ENCODE data around the gene MUSK. TPM values are rescaled to one million over a fixed set of nuclear protein-coding genes. Genes with fewer than 3 reads are reported as not detected.

Gene MUSK
- total RNA-seq, result not detected

DNA sequence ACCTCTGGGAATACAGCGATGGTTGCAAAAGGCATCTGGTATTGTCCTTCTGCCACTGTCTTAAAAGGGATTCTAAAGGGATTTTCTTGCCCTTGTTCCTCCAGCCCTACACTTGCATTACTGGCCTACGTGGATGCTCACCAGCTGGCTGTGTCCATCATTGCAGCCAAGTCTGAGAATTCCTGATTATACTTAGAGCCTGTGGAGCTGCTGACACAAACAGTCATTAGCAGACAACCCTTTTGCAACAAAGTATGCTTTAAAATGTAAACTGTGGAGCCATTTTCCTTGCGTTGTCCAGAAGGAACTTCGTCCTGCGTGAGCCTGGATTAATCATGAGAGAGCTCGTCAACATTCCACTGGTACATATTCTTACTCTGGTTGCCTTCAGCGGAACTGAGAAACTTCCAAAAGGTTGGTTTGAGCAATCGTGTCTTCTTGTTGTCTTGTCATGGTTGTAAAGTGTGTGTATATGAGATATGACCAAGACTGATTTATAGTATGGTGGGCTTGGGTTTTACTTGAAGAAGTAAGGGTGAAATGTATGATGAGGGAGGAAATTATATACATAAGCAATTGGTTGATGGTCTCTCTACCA, at the start of gene MUSK:
MUSK (plus strand) TSS at position 222 of the 598 bp plus-strand sequence; CDS start at position 336, 114 bp downstream.
- Mint-ChIP-seq H3K4me1 (ENCODE audit: low read depth) (no peaks in the 10 kb centered on the region), H3K27ac (no peak within 1 kb of the TSS), H3K4me3 (no peak within 1 kb of the TSS), H3K9me3 (ENCODE audit: insufficient read depth) (no peaks in the 10 kb centered on the region), H3K27me3 (ENCODE audit: low read depth) (no peaks in the 10 kb centered on the region), H3K36me3 (ENCODE audit: low read depth) (no peaks in the 10 kb centered on the region)
- CTCF ChIA-PET, result no interaction called here
- ATAC-seq (no peak), DNase-seq (no peak)
- POLR2A ChIA-PET, result no interaction called here

DNA sequence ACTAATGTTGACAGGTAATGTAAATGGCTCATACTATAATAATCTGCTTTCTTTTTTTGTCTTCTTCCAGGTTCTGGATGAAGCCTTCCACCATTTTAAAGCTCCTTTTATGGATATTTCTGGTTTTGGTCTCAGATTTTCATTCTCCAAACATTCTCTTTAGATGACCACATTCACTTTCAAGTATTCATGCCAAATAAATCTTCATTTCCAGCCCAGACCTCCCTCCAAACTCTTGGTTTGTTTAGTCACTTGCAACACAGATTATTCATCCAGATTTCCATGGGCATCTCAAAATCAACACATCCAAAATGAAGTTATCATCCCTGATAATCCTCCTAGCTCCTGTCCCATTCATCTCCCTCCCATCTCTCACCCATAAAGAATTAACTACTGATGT, 48.8 kb upstream of the MUSK start:
- Mint-ChIP-seq H3K36me3 (ENCODE audit: low read depth) (no peaks in the 10 kb centered on the region), H3K4me1 (ENCODE audit: low read depth) (no peaks in the 10 kb centered on the region), H3K9me3 (ENCODE audit: insufficient read depth) (no peaks in the 10 kb centered on the region), H3K27ac (no peak overlapping the region), H3K4me3 (no peak overlapping the region), H3K27me3 (ENCODE audit: low read depth) (no peaks in the 10 kb centered on the region)
- POLR2A ChIA-PET, result no interaction called here
- DNase-seq (no peak), ATAC-seq (no peak)
- CTCF ChIA-PET, result interaction anchor here (2.2 kb wide), 1 partner anchor 436 kb away, joined by 7 read pairs; no protein-coding TSS in a partner anchor

- H3K27ac Mint-ChIP-seq, result no peak overlapping the region
- DNase-seq, result no peak
- H3K27me3 Mint-ChIP-seq (ENCODE audit: low read depth), result no peaks in the 10 kb centered on the region
- no peaks in the 10 kb centered on the region for H3K4me1 Mint-ChIP-seq (ENCODE audit: low read depth)
- ChIA-PET POLR2A (no interaction called here), CTCF (interaction anchor here (0.8 kb wide), 1 partner anchor 437 kb away, joined by 3 read pairs; no protein-coding TSS in a partner anchor)
- no peaks in the 10 kb centered on the region for H3K36me3 Mint-ChIP-seq (ENCODE audit: low read depth)
- ATAC-seq, result no peak
- no peak overlapping the region for H3K4me3 Mint-ChIP-seq
- no peaks in the 10 kb centered on the region for H3K9me3 Mint-ChIP-seq (ENCODE audit: insufficient read depth)
These were observed 47.9 kb upstream of the MUSK start for GRCh38 chr9:110620726-110621125.

GRCh38 chr9:110622368-110622767, 46.2 kb upstream of the MUSK start:
- no peaks in the 10 kb centered on the region for H3K36me3 Mint-ChIP-seq (ENCODE audit: low read depth)
- no peaks in the 10 kb centered on the region for H3K9me3 Mint-ChIP-seq (ENCODE audit: insufficient read depth)
- no peak overlapping the region for H3K4me3 Mint-ChIP-seq
- H3K27me3 Mint-ChIP-seq (ENCODE audit: low read depth), result no peaks in the 10 kb centered on the region
- H3K27ac Mint-ChIP-seq, result no peak overlapping the region
- POLR2A ChIA-PET, result no interaction called here
- no peak for ATAC-seq
- no peak for DNase-seq
- CTCF ChIA-PET, result no interaction called here
- no peaks in the 10 kb centered on the region for H3K4me1 Mint-ChIP-seq (ENCODE audit: low read depth)

DNA sequence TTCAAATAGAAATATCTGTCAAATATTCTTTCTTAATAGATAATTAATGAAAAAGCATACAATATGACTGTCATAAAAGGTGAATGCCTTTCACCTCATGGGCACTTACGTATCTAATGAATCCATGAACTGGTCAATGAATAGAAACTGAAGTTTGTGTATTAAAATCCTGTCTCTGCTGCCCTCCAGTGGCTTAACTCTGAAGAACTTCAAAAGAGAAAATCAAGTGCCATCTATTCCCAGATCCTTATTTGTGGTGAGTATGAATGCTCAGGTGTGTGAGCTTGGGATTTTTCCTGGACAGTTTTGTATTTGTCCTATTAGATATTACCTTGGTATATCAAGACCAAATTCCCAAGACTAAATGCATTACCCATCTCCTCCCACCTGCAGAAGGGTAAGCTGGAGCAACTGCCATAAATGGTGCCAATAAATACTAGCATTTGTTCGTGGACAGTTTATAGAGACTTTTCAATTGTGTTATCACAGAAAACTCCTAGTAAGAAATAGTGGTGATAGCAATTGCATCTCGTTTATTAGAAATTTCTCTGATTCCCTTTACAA, 45.0 kb upstream of the MUSK start:
- no peaks in the 10 kb centered on the region for H3K36me3 Mint-ChIP-seq (ENCODE audit: low read depth)
- ATAC-seq, result no peak
- CTCF ChIA-PET, result interaction anchor here (0.8 to 1.7 kb wide), 8 partner anchors 13 to 444 kb away, joined by 3 to 15 read pairs (median 4); no protein-coding TSS in a partner anchor

DNA sequence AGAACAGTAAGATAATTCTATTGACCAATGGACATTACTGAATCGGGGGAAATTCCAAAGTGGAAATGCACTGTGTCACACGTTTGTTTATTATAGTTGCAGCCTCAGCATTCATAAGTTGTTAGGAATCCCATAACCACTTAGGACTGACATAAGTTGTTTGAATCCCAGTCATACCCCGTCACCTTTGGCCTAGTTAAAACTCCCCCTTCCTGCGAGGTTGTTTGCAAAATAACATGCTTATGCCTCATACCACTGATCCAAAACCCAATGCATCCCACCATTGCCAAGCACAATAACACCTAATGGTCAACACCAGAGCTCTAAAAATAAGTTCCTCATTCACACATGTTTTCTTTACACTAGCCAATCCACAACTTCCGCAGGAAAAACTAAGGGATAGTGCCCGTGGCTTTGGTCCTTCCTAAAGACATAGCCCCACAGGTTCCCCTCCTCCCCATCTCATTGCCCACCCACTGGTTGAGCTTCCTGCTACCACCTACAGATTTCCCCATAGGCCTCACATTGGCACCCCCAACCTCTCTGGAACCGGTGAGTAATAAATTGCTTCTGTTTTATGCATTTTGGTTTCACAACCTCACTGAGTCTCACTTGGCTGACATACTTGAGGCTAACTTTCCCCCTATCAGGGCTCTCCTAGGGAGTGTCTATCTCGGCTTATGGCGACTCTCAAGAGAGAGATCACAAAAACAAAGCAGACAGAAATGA, 42.3 kb upstream of the MUSK start:
- POLR2A ChIA-PET, result no interaction called here
- H3K4me3 Mint-ChIP-seq, result no peak overlapping the region
- no peak overlapping the region for H3K27ac Mint-ChIP-seq
- CTCF ChIA-PET, result no interaction called here
- ATAC-seq (no peak), DNase-seq (no peak)
- no peaks in the 10 kb centered on the region for H3K27me3 Mint-ChIP-seq (ENCODE audit: low read depth)
- no peaks in the 10 kb centered on the region for H3K36me3 Mint-ChIP-seq (ENCODE audit: low read depth)
- no peaks in the 10 kb centered on the region for H3K9me3 Mint-ChIP-seq (ENCODE audit: insufficient read depth)
- H3K4me1 Mint-ChIP-seq (ENCODE audit: low read depth), result no peaks in the 10 kb centered on the region

More for the DNA sequence above, 45.0 kb upstream of the MUSK start:
- no peak overlapping the region for H3K4me3 Mint-ChIP-seq
- H3K4me1 Mint-ChIP-seq (ENCODE audit: low read depth), result no peaks in the 10 kb centered on the region
- no peak overlapping the region for H3K27ac Mint-ChIP-seq
- no peaks in the 10 kb centered on the region for H3K9me3 Mint-ChIP-seq (ENCODE audit: insufficient read depth)
- DNase-seq, result peak; percentile 35
- POLR2A ChIA-PET, result no interaction called here
- H3K27me3 Mint-ChIP-seq (ENCODE audit: low read depth), result no peaks in the 10 kb centered on the region

DNA sequence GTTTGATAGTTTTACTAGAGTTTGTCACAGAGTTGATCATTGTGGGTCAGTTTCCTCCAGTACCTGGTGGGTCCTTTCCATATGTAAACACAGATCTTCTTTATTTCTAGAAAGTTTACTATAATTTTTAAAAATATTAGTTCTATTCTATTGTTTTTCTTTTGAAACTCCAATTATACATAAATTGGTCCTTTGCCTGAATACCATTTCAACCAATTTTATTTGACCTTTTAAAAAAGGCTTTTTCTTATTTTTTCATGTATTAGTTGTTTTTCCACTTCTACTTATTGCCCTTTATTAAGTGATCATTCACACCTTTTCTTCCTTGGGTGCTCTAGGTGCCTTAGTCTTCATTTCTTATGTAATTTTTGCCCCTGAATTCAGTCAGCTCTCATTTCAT, 33.0 kb upstream of the MUSK start:
- ChIA-PET POLR2A (no interaction called here), CTCF (no interaction called here)
- H3K27ac Mint-ChIP-seq, result no peak overlapping the region
- no peak overlapping the region for H3K4me3 Mint-ChIP-seq
- H3K27me3 Mint-ChIP-seq (ENCODE audit: low read depth), result no peaks in the 10 kb centered on the region
- peaks cover 12% of the 10 kb centered on the region for H3K9me3 Mint-ChIP-seq (ENCODE audit: insufficient read depth)
- no peaks in the 10 kb centered on the region for H3K4me1 Mint-ChIP-seq (ENCODE audit: low read depth)
- ATAC-seq (no peak), DNase-seq (no peak)
- H3K36me3 Mint-ChIP-seq (ENCODE audit: low read depth), result no peaks in the 10 kb centered on the region

DNA sequence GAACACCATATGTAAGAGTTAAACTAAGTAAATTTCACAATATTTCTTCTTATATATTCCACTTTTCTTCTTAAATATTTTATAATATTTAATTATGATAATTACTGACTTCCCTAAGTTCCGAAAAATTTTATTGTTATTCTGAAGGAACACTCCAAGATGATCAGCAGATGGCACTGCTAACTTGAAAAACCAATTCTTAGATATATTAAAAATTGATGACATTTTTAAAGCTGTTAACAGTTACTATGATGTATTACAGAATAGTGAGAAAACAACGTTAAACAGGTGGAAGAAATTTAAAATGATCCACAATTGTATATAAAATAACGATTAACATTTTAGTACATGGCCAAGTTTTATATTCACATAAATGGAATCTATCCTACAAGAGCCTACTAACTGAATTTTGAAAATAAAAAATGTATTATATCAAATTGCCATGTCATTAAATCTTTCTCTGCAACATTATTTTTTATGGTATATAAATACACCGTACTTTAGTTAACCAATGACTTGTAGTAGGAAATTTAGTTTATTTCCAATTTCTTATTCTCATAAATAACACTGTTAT, 30.1 kb upstream of the MUSK start:
- no peaks in the 10 kb centered on the region for H3K27me3 Mint-ChIP-seq (ENCODE audit: low read depth)
- H3K9me3 Mint-ChIP-seq (ENCODE audit: insufficient read depth), result peaks cover 12% of the 10 kb centered on the region
- ATAC-seq (no peak), DNase-seq (no peak)
- no peaks in the 10 kb centered on the region for H3K36me3 Mint-ChIP-seq (ENCODE audit: low read depth)
- H3K27ac Mint-ChIP-seq, result no peak overlapping the region
- no peaks in the 10 kb centered on the region for H3K4me1 Mint-ChIP-seq (ENCODE audit: low read depth)
- ChIA-PET CTCF (no interaction called here), POLR2A (no interaction called here)
- H3K4me3 Mint-ChIP-seq, result no peak overlapping the region

DNA sequence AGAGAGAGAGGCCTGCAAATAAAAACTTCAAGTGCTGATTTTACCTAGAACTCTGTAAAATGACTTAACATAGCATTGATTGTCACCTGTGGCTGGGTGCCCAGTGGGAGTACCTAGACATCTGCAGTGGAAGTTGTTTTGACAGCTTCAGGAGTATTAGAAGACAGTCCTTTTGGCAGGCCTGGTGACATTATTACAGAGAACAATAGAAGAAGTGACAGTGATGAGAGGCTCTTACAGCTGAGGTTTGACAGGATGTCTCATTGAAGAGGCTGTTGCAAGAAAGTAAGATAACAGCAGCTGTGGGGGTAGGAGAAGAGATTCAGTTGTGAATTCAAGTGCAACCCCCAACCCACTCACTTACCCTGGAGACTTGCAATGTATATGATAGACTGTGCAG, 27.9 kb upstream of the MUSK start:
- DNase-seq (no peak), ATAC-seq (no peak)
- POLR2A ChIA-PET, result no interaction called here
- no peaks in the 10 kb centered on the region for H3K27me3 Mint-ChIP-seq (ENCODE audit: low read depth)
- CTCF ChIA-PET, result no interaction called here
- H3K27ac Mint-ChIP-seq, result no peak overlapping the region
- no peaks in the 10 kb centered on the region for H3K36me3 Mint-ChIP-seq (ENCODE audit: low read depth)
- H3K4me3 Mint-ChIP-seq, result no peak overlapping the region
- peaks cover 5% of the 10 kb centered on the region for H3K9me3 Mint-ChIP-seq (ENCODE audit: insufficient read depth)
- H3K4me1 Mint-ChIP-seq (ENCODE audit: low read depth), result no peaks in the 10 kb centered on the region

- Mint-ChIP-seq H3K9me3 (ENCODE audit: insufficient read depth) (no peaks in the 10 kb centered on the region), H3K36me3 (ENCODE audit: low read depth) (no peaks in the 10 kb centered on the region), H3K4me1 (ENCODE audit: low read depth) (no peaks in the 10 kb centered on the region), H3K27me3 (ENCODE audit: low read depth) (no peaks in the 10 kb centered on the region), H3K4me3 (no peak overlapping the region), H3K27ac (no peak overlapping the region)
- CTCF ChIA-PET, result no interaction called here
- no peak for ATAC-seq
- no peak for DNase-seq
- POLR2A ChIA-PET, result no interaction called here
These were observed 27.3 kb upstream of the MUSK start for GRCh38 chr9:110641293-110641692.

DNA sequence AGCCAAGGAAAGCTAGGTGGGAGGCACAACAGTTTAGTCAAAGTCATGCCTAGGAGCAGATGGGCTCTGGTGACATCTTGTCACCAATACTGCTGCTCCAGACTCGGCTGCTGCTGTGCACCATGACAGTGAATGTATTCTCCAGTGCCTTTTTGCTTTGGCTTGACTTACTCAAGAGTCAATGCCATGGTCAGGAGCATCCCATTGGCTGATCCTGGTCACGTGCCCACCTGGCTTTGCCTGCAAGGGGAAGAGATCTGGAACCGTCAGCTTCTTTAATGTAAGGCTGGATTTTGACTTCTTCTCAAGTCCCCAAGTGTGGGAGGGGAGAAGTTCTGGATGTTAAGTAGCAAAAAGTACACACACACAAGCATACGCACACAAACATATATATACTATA, 19.9 kb upstream of the MUSK start:
- POLR2A ChIA-PET, result no interaction called here
- Mint-ChIP-seq H3K27ac (no peak overlapping the region), H3K4me3 (no peak overlapping the region), H3K36me3 (ENCODE audit: low read depth) (no peaks in the 10 kb centered on the region), H3K4me1 (ENCODE audit: low read depth) (no peaks in the 10 kb centered on the region), H3K9me3 (ENCODE audit: insufficient read depth) (no peaks in the 10 kb centered on the region), H3K27me3 (ENCODE audit: low read depth) (no peaks in the 10 kb centered on the region)
- CTCF ChIA-PET, result no interaction called here
- DNase-seq (no peak), ATAC-seq (no peak)

- no peak for DNase-seq
- Mint-ChIP-seq H3K9me3 (ENCODE audit: insufficient read depth) (no peaks in the 10 kb centered on the region), H3K4me3 (no peak overlapping the region), H3K27ac (no peak overlapping the region), H3K4me1 (ENCODE audit: low read depth) (no peaks in the 10 kb centered on the region), H3K27me3 (ENCODE audit: low read depth) (no peaks in the 10 kb centered on the region), H3K36me3 (ENCODE audit: low read depth) (no peaks in the 10 kb centered on the region)
- ChIA-PET CTCF (no interaction called here), POLR2A (no interaction called here)
- ATAC-seq, result no peak
These were observed 18.3 kb upstream of the MUSK start for GRCh38 chr9:110650261-110650660.

All from activated CD8-positive, alpha-beta T cell treated with anti-CD3 and anti-CD28 coated beads, Interleukin-2, amount 10 ng/mL, durations not matched to agents 7 days and 5 days (primary cell).